Upper lobe of left lung (tissue), 6 donors: ENCODE data around the gene SGTA. TPM values are rescaled to one million over a fixed set of nuclear protein-coding genes. Genes with fewer than 3 reads are reported as not detected.
A peak's percentile ranks its signal among the peaks of the same experiment; 100 is the strongest.

Experiments used
- ATAC-seq, 2 donors: fragments of 200-7000 bp; cut with Tn5 transposase; one replicate each; pipeline ENCODE4 v1.9.1; 2022; ENCODE audit warnings: mild to moderate bottlenecking in 2 of 2, moderate library complexity in 2 of 2; ENCODE audit not compliant: low FRiP score in 2 of 2
- DNase-seq, 2 donors: peaks; one replicate each; pipeline ENCODE4 v3.0.0-alpha.2; 2019 to 2020
- H3K27ac ChIP-seq, 4 donors: fragments of 200-600 bp; sonication (generic); one replicate each; pipeline ENCODE4 v1.5.1; 2016 to 2019
- H3K27me3 ChIP-seq, 4 donors: fragments of 200-600 bp; sonication (generic); one replicate each; pipeline ENCODE4 v1.5.1; 2017 to 2019
- H3K36me3 ChIP-seq, 4 donors: fragments of 200-600 bp; sonication (generic); one replicate each; pipeline ENCODE4 v1.5.1; 2016 to 2019
- H3K4me1 ChIP-seq, 4 donors: fragments of 200-600 bp; sonication (generic); one replicate each; pipeline ENCODE4 v1.5.1; 2018 to 2019
- H3K4me3 ChIP-seq, 4 donors: fragments of 200-600 bp; sonication (generic); one replicate each; pipeline ENCODE4 v1.5.1; 2017 to 2019; ENCODE audit warnings: mild to moderate bottlenecking in 2 of 4, moderate library complexity in 1 of 4
- H3K9me3 ChIP-seq, 4 donors: fragments of 200-600 bp; sonication (generic); one replicate each; pipeline ENCODE4 v1.5.1; 2018 to 2019
- EP300 ChIP-seq, 4 donors: sonication (generic); formaldehyde crosslinking; IDR thresholded peaks; one replicate each; pipeline ENCODE4 v1.5.1; 2017; ENCODE audit warnings: antibody characterized with exemption in 4 of 4, control low read depth in 2 of 4
- POLR2A ChIP-seq, 4 donors: fragments of 450-650 bp; IDR thresholded peaks; one replicate each; pipeline ENCODE4 v1.5.1; 2016 to 2017; ENCODE audit warnings: antibody characterized with exemption in 4 of 4, mild to moderate bottlenecking in 2 of 4
- POLR2AphosphoS5 ChIP-seq, 2 donors: sonication (generic); formaldehyde crosslinking; IDR thresholded peaks; one replicate each; pipeline ENCODE4 v1.5.1; 2017; ENCODE audit warnings: antibody characterized with exemption in 2 of 2
- WGBS, 2 donors: methylation state at CpG; one replicate each; pipeline ENCODE4 v1.1.5; 2017 to 2018; 5-methylcytosine and 5-hydroxymethylcytosine counted together
- total RNA-seq, 6 donors: library from RNA; depleted of rRNA in 4 of 6; stranded (reverse); fragments of >200 nt in 4 of 6; gene quantifications; one replicate each; pipeline versions ENCODE4 v1.1.0 to v1.2.1, GENCODE V29; 2016 to 2021
- TF ChIP-seq, protein P1 (sequence below), 6 experiments: fragments of 450-650 bp in 4 of 6; fragments of 200-600 bp in 2 of 6; sonication (generic) in 2 of 6; IDR thresholded peaks; one replicate each; pipeline ENCODE4 v1.5.1; 2016 to 2019; ENCODE audit warnings: antibody characterized with exemption in 6 of 6
- donor health status: DM: no; HTN: no; CAD: no; lungs with moderate emphysema.
- donor health status: DM: no; HTN: yes; CAD: no; lungs with severe emphysema.

Gene SGTA
- total RNA-seq, 6 donors from 2014 or later: 34.3 to 56.4 (median 46.1) TPM

- 96 to 100% methylated on average over 12 to 20 of the region's 23 CpGs for WGBS, 2 donors
- peaks cover 4 to 84% (median 55%) of the 10 kb centered on the region in 4 donors for H3K36me3 ChIP-seq
- TF ChIP-seq POLR2A (IDR thresholded peaks at IDR 0.05) (no peak), POLR2AphosphoS5 (IDR thresholded peaks at IDR 0.05) (no peak), EP300 (IDR thresholded peaks at IDR 0.05) (no peak)
- TF ChIP-seq, protein P1, sequence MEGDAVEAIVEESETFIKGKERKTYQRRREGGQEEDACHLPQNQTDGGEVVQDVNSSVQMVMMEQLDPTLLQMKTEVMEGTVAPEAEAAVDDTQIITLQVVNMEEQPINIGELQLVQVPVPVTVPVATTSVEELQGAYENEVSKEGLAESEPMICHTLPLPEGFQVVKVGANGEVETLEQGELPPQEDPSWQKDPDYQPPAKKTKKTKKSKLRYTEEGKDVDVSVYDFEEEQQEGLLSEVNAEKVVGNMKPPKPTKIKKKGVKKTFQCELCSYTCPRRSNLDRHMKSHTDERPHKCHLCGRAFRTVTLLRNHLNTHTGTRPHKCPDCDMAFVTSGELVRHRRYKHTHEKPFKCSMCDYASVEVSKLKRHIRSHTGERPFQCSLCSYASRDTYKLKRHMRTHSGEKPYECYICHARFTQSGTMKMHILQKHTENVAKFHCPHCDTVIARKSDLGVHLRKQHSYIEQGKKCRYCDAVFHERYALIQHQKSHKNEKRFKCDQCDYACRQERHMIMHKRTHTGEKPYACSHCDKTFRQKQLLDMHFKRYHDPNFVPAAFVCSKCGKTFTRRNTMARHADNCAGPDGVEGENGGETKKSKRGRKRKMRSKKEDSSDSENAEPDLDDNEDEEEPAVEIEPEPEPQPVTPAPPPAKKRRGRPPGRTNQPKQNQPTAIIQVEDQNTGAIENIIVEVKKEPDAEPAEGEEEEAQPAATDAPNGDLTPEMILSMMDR (IDR thresholded peaks at IDR 0.05): no peak
Observed at GRCh38 chr19:2805991-2806649, 23.0 kb upstream of the SGTA start.

DNA sequence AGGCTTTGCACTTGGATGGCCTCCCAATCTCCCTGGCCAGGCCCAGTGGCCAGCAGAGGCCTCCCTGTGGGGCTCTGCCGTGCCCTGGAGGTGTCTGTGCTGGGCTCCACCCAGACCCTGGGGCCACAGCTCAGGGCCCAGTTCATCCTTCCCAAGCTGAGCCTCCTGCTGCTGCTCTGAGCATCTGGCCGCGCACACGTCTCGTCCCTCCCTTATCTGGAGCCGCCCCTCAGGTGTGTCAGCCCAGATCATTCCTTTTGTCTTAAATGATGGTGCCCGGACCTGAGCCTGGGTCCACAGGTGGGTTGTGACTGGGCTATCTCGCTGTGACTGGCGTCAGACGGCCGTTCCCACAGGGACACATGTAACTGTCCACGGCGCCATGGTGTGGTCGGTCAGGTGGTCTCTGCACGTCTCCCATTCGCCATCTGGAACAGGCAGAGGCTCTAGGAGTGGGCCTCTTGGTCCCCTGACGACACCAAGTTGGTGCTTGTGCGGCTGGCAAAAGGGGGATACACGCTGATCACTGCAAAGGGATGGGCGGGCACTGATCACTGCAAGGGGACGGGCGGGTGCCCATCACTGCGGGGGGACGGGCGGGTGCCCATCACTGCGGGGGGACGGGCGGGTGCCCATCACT lies 22.3 kb upstream of the SGTA start:
- peaks cover 4 to 84% (median 54%) of the 10 kb centered on the region in 4 donors for H3K36me3 ChIP-seq
- no peaks in the 10 kb centered on the region for H3K9me3 ChIP-seq
- no peak overlapping the region for H3K4me3 ChIP-seq
- ATAC-seq (no peak), DNase-seq (peak in 1 of 2 donors; percentile 46)
- no peak for TF ChIP-seq EP300 (IDR thresholded peaks at IDR 0.05)
- no peak for TF ChIP-seq POLR2A (IDR thresholded peaks at IDR 0.05)
- TF ChIP-seq, protein P1 (IDR thresholded peaks at IDR 0.05): no peak
- TF ChIP-seq POLR2AphosphoS5 (IDR thresholded peaks at IDR 0.05): no peak
- H3K27ac ChIP-seq: no peak overlapping the region
- H3K27me3 ChIP-seq: no peaks in the 10 kb centered on the region
- no peaks in the 10 kb centered on the region for H3K4me1 ChIP-seq
- 94 to 97% methylated on average over 7 to 16 of the region's 28 CpGs for WGBS, 2 donors

More at GRCh38 chr19:2805991-2806649, 23.0 kb upstream of the SGTA start:
- Histone ChIP-seq H3K4me1 (no peaks in the 10 kb centered on the region), H3K27me3 (no peaks in the 10 kb centered on the region), H3K4me3 (no peak overlapping the region), H3K27ac (no peak overlapping the region), H3K9me3 (no peaks in the 10 kb centered on the region)
- ATAC-seq: no peak
- DNase-seq: no peak

GRCh38 chr19:2804156-2805004 lies 21.3 kb upstream of the SGTA start:
- H3K4me1 ChIP-seq: no peaks in the 10 kb centered on the region
- WGBS, 2 donors: 88% methylated on average over 19 to 25 of the region's 27 CpGs
- no peak overlapping the region for H3K27ac ChIP-seq
- DNase-seq (peak in 1 of 2 donors; percentile 52), ATAC-seq (no peak)
- no peak overlapping the region for H3K4me3 ChIP-seq
- no peaks in the 10 kb centered on the region for H3K27me3 ChIP-seq
- no peak for TF ChIP-seq POLR2AphosphoS5 (IDR thresholded peaks at IDR 0.05)
- no peak for TF ChIP-seq EP300 (IDR thresholded peaks at IDR 0.05)
- TF ChIP-seq, protein P1 (IDR thresholded peaks at IDR 0.05): no peak
- no peak for TF ChIP-seq POLR2A (IDR thresholded peaks at IDR 0.05)
- no peaks in the 10 kb centered on the region for H3K9me3 ChIP-seq
- peaks cover 4 to 84% (median 54%) of the 10 kb centered on the region in 4 donors for H3K36me3 ChIP-seq

DNA sequence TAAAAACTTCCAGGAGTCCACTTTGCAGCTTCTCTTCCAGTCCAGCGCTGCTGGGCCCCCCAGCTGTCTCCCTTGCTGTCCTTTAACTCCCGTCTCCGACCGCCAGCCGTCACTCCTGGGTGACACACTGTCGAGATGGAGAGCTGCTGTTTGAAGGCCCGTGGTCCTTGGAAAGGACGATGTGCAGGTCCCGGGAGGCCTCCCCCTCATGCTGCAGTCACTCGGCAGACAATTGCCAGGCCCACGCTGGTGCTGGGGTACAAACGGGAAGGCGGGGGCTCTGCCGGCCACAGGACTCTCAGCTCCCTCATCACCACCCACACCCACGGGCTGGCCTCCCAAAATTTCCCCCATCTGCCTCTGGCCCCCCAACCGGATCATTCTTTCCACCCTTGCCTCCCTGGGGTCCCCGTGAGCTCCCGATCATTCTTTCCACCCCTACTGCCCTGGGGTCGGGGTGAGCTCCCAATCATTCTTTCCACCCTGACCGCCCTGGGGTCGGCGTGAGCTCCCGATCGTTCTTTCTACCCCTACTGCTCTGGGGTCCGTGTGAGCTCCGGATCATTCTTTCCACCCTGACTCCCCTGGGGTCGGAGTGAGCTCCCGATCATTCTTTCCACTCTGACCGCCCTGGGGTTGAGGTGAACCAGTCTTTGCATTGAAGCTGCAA lies 20.5 kb upstream of the SGTA start:
- H3K27ac ChIP-seq: no peak overlapping the region
- ATAC-seq (no peak), DNase-seq (no peak)
- H3K4me3 ChIP-seq: no peak overlapping the region
- TF ChIP-seq POLR2AphosphoS5 (IDR thresholded peaks at IDR 0.05): no peak
- H3K4me1 ChIP-seq: no peaks in the 10 kb centered on the region
- H3K27me3 ChIP-seq: no peaks in the 10 kb centered on the region
- 95% methylated on average over 29 of the region's 29 CpGs for WGBS, 2 donors
- H3K9me3 ChIP-seq: no peaks in the 10 kb centered on the region
- H3K36me3 ChIP-seq: peaks cover 0 to 81% (median 51%) of the 10 kb centered on the region in 4 donors
